GM13976 (cell line): ENCODE data around the gene SOHLH1.

Source experiments
- DNase-seq: peaks from one replicate; pipeline ENCODE4 v3.0.0; 2012; ENCODE audit warnings: low spot score
- CTCF ChIP-seq: IDR thresholded peaks from 2 replicates; pipeline ENCODE4 v1.5.1; 2012; ENCODE audit warnings: borderline replicate concordance, mild to moderate bottlenecking; ENCODE audit not compliant: insufficient read depth; ENCODE audit errors: extremely low read depth, missing control alignments, control extremely low read depth
- in situ Hi-C: fragments of 300-500 bp; cut with MboI; formaldehyde crosslinking; loops from one replicate; pipeline ENCODE4 v1.12.0; 2022; ENCODE audit warnings: low sequenced_read_pairs, mixed read lengths, inconsistent platforms; ENCODE audit not compliant: unreplicated experiment

Gene SOHLH1

GRCh38 chr9:135693771-135694170 lies 5.5 kb downstream of the SOHLH1 start:
- DNase-seq: no peak
- in situ Hi-C loops: no loop called here
- TF ChIP-seq CTCF: no peak

- DNase-seq: no peak
- in situ Hi-C loops: no loop called here
Observed at GRCh38 chr9:135693265-135693664, 6.0 kb downstream of the SOHLH1 start.

GRCh38 chr9:135692410-135692809 lies 6.9 kb downstream of the SOHLH1 start:
- no peak for DNase-seq
- in situ Hi-C loops: no loop called here
- no peak for TF ChIP-seq CTCF

More at GRCh38 chr9:135693265-135693664, 6.0 kb downstream of the SOHLH1 start:
- no peak for TF ChIP-seq CTCF

- in situ Hi-C loops: no loop called here
- DNase-seq: no peak
- TF ChIP-seq CTCF: no peak
Observed at GRCh38 chr9:135690836-135691570, 8.3 kb downstream of the SOHLH1 start.

- in situ Hi-C loops: no loop called here
- no peak for DNase-seq
- no peak for TF ChIP-seq CTCF
Observed at GRCh38 chr9:135689011-135689410, 10.3 kb downstream of the SOHLH1 start.

GRCh38 chr9:135687216-135687615 lies 12.1 kb downstream of the SOHLH1 start:
- no peak for TF ChIP-seq CTCF
- in situ Hi-C loops: no loop called here

More at GRCh38 chr9:135687216-135687615, 12.1 kb downstream of the SOHLH1 start:
- DNase-seq: no peak
